H1 (cell line): ENCODE data around the gene MBP. TPM values are rescaled to one million over a fixed set of nuclear protein-coding genes. Genes with fewer than 3 reads are reported as not detected.

ENCODE experiments used
- CTCF ChIA-PET: fragments of 300-600 bp; sonication (Branson Sonifier 250); formaldehyde crosslinking; loops from one replicate; lab custom pipeline; 2021; ENCODE audit not compliant: partially characterized antibody; lab: Charles Lee
- POLR2A ChIA-PET: fragments of 300-600 bp; sonication (Branson Sonifier 250); formaldehyde crosslinking; loops from one replicate; lab custom pipeline; 2021; ENCODE audit warnings: inconsistent platforms; ENCODE audit not compliant: partially characterized antibody; lab: Charles Lee
- DNase-seq, 2 experiments: peaks; one replicate each; pipeline versions ENCODE4 v3.0.0 to v3.0.0-alpha.2; 2010 to 2022; ENCODE audit warnings: low spot score in 2 of 2, low read depth in 1 of 2, mixed read lengths in 1 of 2
- FAIRE-seq: peaks from 2 replicates; lab custom pipeline; 2011; peaks lifted over from hg19 to GRCh38; lab: Jason Lieb, UNC
- H2AFZ ChIP-seq: 2 replicates; pipeline ENCODE4 v1.8.1; 2012; ENCODE audit warnings: low read length, inconsistent platforms
- H2AK5ac ChIP-seq: 2 replicates; pipeline ENCODE4 v1.6.1; 2013; ENCODE audit warnings: low read depth, low read length
- H2BK120ac ChIP-seq: replicated peaks from 2 replicates; pipeline ENCODE3; 2013; ENCODE audit warnings: low read depth, low read length, inconsistent platforms
- H2BK12ac ChIP-seq: 2 replicates; pipeline ENCODE4 v1.6.1; 2013; ENCODE audit warnings: low read depth, low read length
- H2BK15ac ChIP-seq: 2 replicates; pipeline ENCODE4 v1.6.1; 2013; ENCODE audit warnings: low read length
- H2BK20ac ChIP-seq: 2 replicates; pipeline ENCODE4 v1.6.1; 2013; ENCODE audit warnings: low read length
- H2BK5ac ChIP-seq: 2 replicates; pipeline ENCODE4 v1.6.1; 2013; ENCODE audit warnings: low read depth, low read length
- H3K14ac ChIP-seq: 2 replicates; pipeline ENCODE4 v1.6.1; 2013; ENCODE audit warnings: inconsistent platforms; ENCODE audit not compliant: insufficient read length
- H3K18ac ChIP-seq: 2 replicates; pipeline ENCODE4 v1.6.1; 2013; ENCODE audit warnings: low read length; ENCODE audit errors: extremely low read depth
- H3K23ac ChIP-seq: 2 replicates; pipeline ENCODE4 v1.6.1; 2013; ENCODE audit warnings: inconsistent platforms; ENCODE audit not compliant: insufficient read length
- H3K23me2 ChIP-seq: 2 replicates; pipeline ENCODE4 v1.6.1; 2013; ENCODE audit warnings: low read depth, low read length
- H3K27ac ChIP-seq: 2 replicates; pipeline ENCODE4 v1.6.1; 2011; ENCODE audit warnings: low read depth, low read length, inconsistent platforms
- H3K27me3 ChIP-seq, 4 experiments: replicated peaks in 1 of 4; 1 replicate in 1 of 4; 2 replicates in 3 of 4; pipeline versions ENCODE4 v1.6.1 to v1.8.1; 2011 to 2013; ENCODE audit warnings: low read length in 3 of 4, mild to moderate bottlenecking in 3 of 4, inconsistent platforms in 2 of 4, mixed read lengths in 2 of 4, moderate library complexity in 1 of 4; ENCODE audit not compliant: control insufficient read depth in 3 of 4, insufficient read depth in 3 of 4; ENCODE audit errors: extremely low read depth in 1 of 4
- H3K36me3 ChIP-seq, 4 experiments: 2 replicates each; pipeline versions ENCODE4 v1.6.1 to v1.8.1; 2011 to 2013; ENCODE audit warnings: mild to moderate bottlenecking in 4 of 4, low read length in 3 of 4, moderate library complexity in 2 of 4, control low read depth in 1 of 4, inconsistent platforms in 1 of 4; ENCODE audit not compliant: insufficient read depth in 4 of 4, control insufficient read depth in 2 of 4
- H3K4ac ChIP-seq: replicated peaks from 2 replicates; pipeline ENCODE3; 2013; ENCODE audit warnings: low read length, low read depth, mixed read lengths, inconsistent platforms; ENCODE audit not compliant: insufficient read length
- H3K4me1 ChIP-seq, 4 experiments: replicated peaks in 1 of 4; 1 replicate in 1 of 4; 2 replicates in 3 of 4; pipeline versions ENCODE4 v1.6.1 to v1.8.1; 2011 to 2013; ENCODE audit warnings: low read length in 3 of 4, inconsistent platforms in 2 of 4, mixed read lengths in 1 of 4; ENCODE audit not compliant: insufficient read depth in 4 of 4, control insufficient read depth in 3 of 4
- H3K4me2 ChIP-seq, 2 experiments: 2 replicates each; pipeline versions ENCODE4 v1.6.1 to v1.8.1; 2011 to 2013; ENCODE audit warnings: low read depth in 2 of 2, low read length in 2 of 2, control low read depth in 1 of 2, inconsistent platforms in 1 of 2, mild to moderate bottlenecking in 1 of 2; ENCODE audit not compliant: insufficient read depth in 1 of 2
- H3K4me3 ChIP-seq, 4 experiments: fragments of 200-600, 300-600 bp in 1 of 4; sonication (generic), shearing (Covaris generic), sonication (Bioruptor Twin) in 1 of 4; 2 replicates each; pipeline versions ENCODE4 v1.5.1 to v1.8.1; 2011 to 2016; ENCODE audit warnings: low read length in 4 of 4, low read depth in 3 of 4, control low read depth in 2 of 4, inconsistent platforms in 2 of 4, mild to moderate bottlenecking in 2 of 4, mixed read lengths in 1 of 4, moderate library complexity in 1 of 4; ENCODE audit not compliant: insufficient read depth in 2 of 4; ENCODE audit errors: extremely low read depth in 1 of 4
- H3K56ac ChIP-seq: replicated peaks from 2 replicates; pipeline ENCODE3; 2013; ENCODE audit warnings: low read depth, mild to moderate bottlenecking, mixed read lengths, low read length, inconsistent platforms; ENCODE audit not compliant: insufficient read length
- H3K79me1 ChIP-seq: 2 replicates; pipeline ENCODE4 v1.6.1; 2013; ENCODE audit warnings: low read depth, low read length, control low read depth
- H3K79me2 ChIP-seq, 2 experiments: 2 replicates each; pipeline versions ENCODE4 v1.6.1 to v1.8.1; 2012 to 2013; ENCODE audit warnings: low read length in 2 of 2, mild to moderate bottlenecking in 2 of 2, inconsistent platforms in 1 of 2; ENCODE audit not compliant: insufficient read depth in 2 of 2, control insufficient read depth in 1 of 2
- H3K9ac ChIP-seq, 4 experiments: replicated peaks in 1 of 4; 1 replicate in 1 of 4; 2 replicates in 3 of 4; pipeline versions ENCODE4 v1.6.1 to v1.8.1; 2011 to 2013; ENCODE audit warnings: low read depth in 3 of 4, low read length in 3 of 4, control low read depth in 2 of 4, mild to moderate bottlenecking in 2 of 4, moderate library complexity in 2 of 4, inconsistent platforms in 1 of 4; ENCODE audit errors: extremely low read depth in 1 of 4
- H3K9me3 ChIP-seq, 2 experiments: 2 replicates each; pipeline versions ENCODE4 v1.6.1 to v1.8.1; 2012 to 2013; ENCODE audit warnings: mild to moderate bottlenecking in 2 of 2, moderate library complexity in 2 of 2, control low read depth in 1 of 2, inconsistent platforms in 1 of 2, low read depth in 1 of 2, low read length in 1 of 2, mixed read lengths in 1 of 2; ENCODE audit not compliant: insufficient read depth in 2 of 2
- H4K20me1 ChIP-seq, 2 experiments: replicated peaks in 1 of 2; 2 replicates each; pipeline versions ENCODE3 to v1.8.1; 2011 to 2013; ENCODE audit warnings: inconsistent platforms in 2 of 2, low read length in 2 of 2, mild to moderate bottlenecking in 1 of 2; ENCODE audit not compliant: insufficient read depth in 2 of 2, control insufficient read depth in 1 of 2
- H4K5ac ChIP-seq: 2 replicates; pipeline ENCODE4 v1.6.1; 2013; ENCODE audit warnings: low read length, low read depth, mixed read lengths, inconsistent platforms; ENCODE audit not compliant: insufficient read length
- H4K8ac ChIP-seq: 2 replicates; pipeline ENCODE4 v1.8.0; 2013; ENCODE audit warnings: mild to moderate bottlenecking, moderate library complexity, low read length, inconsistent platforms; ENCODE audit not compliant: insufficient read depth; ENCODE audit errors: extremely low read depth
- H4K91ac ChIP-seq: replicated peaks from 2 replicates; pipeline ENCODE3; 2013; ENCODE audit warnings: low read length, mixed read lengths, inconsistent platforms; ENCODE audit not compliant: insufficient read length
- CBX5 ChIP-seq: fragments of 300-800, 300-1000 bp; sonication (generic); IDR thresholded peaks from 2 replicates; pipeline ENCODE4 v1.7.1; 2016; ENCODE audit warnings: antibody characterized with exemption, low read length, low read depth
- CTCF ChIP-seq, 3 experiments: IDR thresholded peaks; 1 replicate in 2 of 3; 2 replicates in 1 of 3; pipeline versions ENCODE4 v1.5.1 to v1.6.1; 2011; ENCODE audit warnings: low read length in 3 of 3, mild to moderate bottlenecking in 3 of 3, inconsistent platforms in 2 of 3, low read depth in 1 of 3, moderate library complexity in 1 of 3; ENCODE audit not compliant: insufficient read depth in 1 of 3; ENCODE audit errors: control extremely low read depth in 1 of 3
- EP300 ChIP-seq, 2 experiments: IDR thresholded peaks; 1 replicate in 1 of 2; 2 replicates in 1 of 2; pipeline ENCODE4 v1.6.1; 2011 to 2012; ENCODE audit warnings: low read depth in 2 of 2, low read length in 2 of 2, mild to moderate bottlenecking in 2 of 2, borderline replicate concordance in 1 of 2, inconsistent platforms in 1 of 2, moderate library complexity in 1 of 2
- EZH2 ChIP-seq: fragments of 200-600 bp; sonication (generic); IDR thresholded peaks from 2 replicates; pipeline ENCODE4 v1.7.1; 2012; ENCODE audit warnings: low read depth, mild to moderate bottlenecking, moderate library complexity, low read length, inconsistent platforms; ENCODE audit not compliant: severe bottlenecking
- JUN ChIP-seq: IDR thresholded peaks from 2 replicates; pipeline ENCODE4 v1.6.1; 2011; ENCODE audit warnings: low read depth, mild to moderate bottlenecking, improper control_type of control experiment, low read length
- KDM5A ChIP-seq: fragments of 200-600 bp; IDR thresholded peaks from 2 replicates; pipeline ENCODE4 v1.7.1; 2012; ENCODE audit warnings: mild to moderate bottlenecking, low read length, inconsistent platforms, mixed read lengths
- SP2 ChIP-seq: IDR thresholded peaks from 2 replicates; pipeline ENCODE4 v1.6.1; 2012; ENCODE audit warnings: mild to moderate bottlenecking, low read length, inconsistent platforms
- SP4 ChIP-seq: IDR thresholded peaks from 2 replicates; pipeline ENCODE4 v1.6.1; 2012; ENCODE audit warnings: low read length, inconsistent platforms
- WGBS, 2 experiments: shearing (Covaris generic) in 1 of 2; methylation state at CpG; one replicate each; pipeline versions ENCODE4 v1.1.6 to v1.1.7; 2013 to 2015; ENCODE audit warnings: low lambda C conversion rate in 2 of 2, mixed read lengths in 2 of 2, inconsistent platforms in 1 of 2, low coverage in 1 of 2, missing lambda C conversion rate in 1 of 2; ENCODE audit not compliant: insufficient replicate concordance in 2 of 2, insufficient coverage in 1 of 2, insufficient read length in 1 of 2; ENCODE audit errors: extremely low coverage in 1 of 2, missing lambda C conversion rate in 1 of 2; 5-methylcytosine and 5-hydroxymethylcytosine counted together
- polyA plus RNA-seq, 7 experiments: library from polyadenylated mRNA; depleted of rRNA in 3 of 7; stranded (reverse) in 5 of 7; unstranded in 2 of 7; fragments of >200 nt in 5 of 7; fragments of 200-250 nt in 2 of 7; gene quantifications; 1 replicate in 5 of 7; 2 replicates in 1 of 7; 4 replicates in 1 of 7; pipeline versions ENCODE4 v1.2.1 to v1.2.3, GENCODE V29; 2011 to 2013; ENCODE audit warnings: missing spikeins in 2 of 7, mixed read lengths in 2 of 7
- total RNA-seq: library from RNA; stranded (reverse); fragmentation: NEBNext Ultra II Directional; extraction: Animal tissue kit (Norgen Biotek cat#: 25700); gene quantifications from 2 replicates; pipeline ENCODE4 v1.2.1, GENCODE V29; 2021

MBP gene
- total and polyA plus RNA-seq, 2 of the 8 experiments (the other 6 are each of a cell fraction or from before 2014, with no cell fraction given) = 7.7 to 19.2 TPM

- Histone ChIP-seq H3K79me1 (no peaks in the 10 kb centered on the region), H3K27me3 (no peaks in the 10 kb centered on the region), H3K27ac (no peak overlapping the region), H3K18ac (no peak overlapping the region), H3K23ac (no peak overlapping the region), H3K4ac (no peak overlapping the region), H3K79me2 (no peaks in the 10 kb centered on the region), H2BK20ac (no peak overlapping the region), H3K36me3 (no peaks in the 10 kb centered on the region), H2BK12ac (no peak overlapping the region), H4K91ac (no peak overlapping the region), H3K23me2 (0 out of 2 replicates have a peak, but pooled peaks cover 1% of the 10 kb centered on the region), H4K5ac (no peak overlapping the region), H4K8ac (no peak overlapping the region), H2AFZ (no peak overlapping the region), H3K4me3 (no peak overlapping the region), H3K14ac (no peak overlapping the region), H2BK5ac (no peak overlapping the region), H3K56ac (no peak overlapping the region), H3K9me3 (no peaks in the 10 kb centered on the region), H2AK5ac (no peak overlapping the region), H4K20me1 (peaks cover 2 to 3% of the 10 kb centered on the region in 2 experiments), H3K4me1 (no peaks in the 10 kb centered on the region; a peak in 1 of 7 replicates), H2BK120ac (no peak overlapping the region), H3K4me2 (no peak overlapping the region), H2BK15ac (no peak overlapping the region), H3K9ac (no peak overlapping the region)
- 92% methylated on average over 17 of the region's 17 CpGs; no CpG with 5 or more reads in 1 of the 2 experiments for WGBS, 2 experiments
- ChIA-PET POLR2A (interaction anchor here (0.5 kb wide), 1 partner anchor 25 kb away, joined by 4 read pairs; no protein-coding TSS in a partner anchor), CTCF (interaction anchor here (0.6 to 1.8 kb wide), 6 partner anchors 7 to 125 kb away, joined by 3 to 5 read pairs (median 4); no protein-coding TSS in a partner anchor)
- DNase-seq (no peak), FAIRE-seq (no peak)
- TF ChIP-seq CBX5 = no peak
- TF ChIP-seq SP4 = no peak
- TF ChIP-seq CTCF (IDR thresholded peaks at IDR 0.05; ENCODE audit: control extremely low read depth in 1 of 3, insufficient read depth in 1 of 3, low read depth in 1 of 3, low read length in 3 of 3) = no peak
- no peak for TF ChIP-seq EZH2
- no peak for TF ChIP-seq EP300 (IDR thresholded peaks at IDR 0.05; ENCODE audit: borderline replicate concordance in 1 of 2, low read depth in 2 of 2, low read length in 2 of 2)
- no peak for TF ChIP-seq JUN
- no peak for TF ChIP-seq KDM5A
- no peak for TF ChIP-seq SP2
Measured at GRCh38 chr18:77046994-77047393, 85.6 kb downstream of the MBP start.
